ENCODE measurements around the gene CD81. TPM values are rescaled to one million over a fixed set of nuclear protein-coding genes. Genes with fewer than 3 reads are reported as not detected.
A peak's percentile ranks its signal among the peaks of the same experiment; 100 is the strongest.

CD81 gene
- total RNA-seq, 2 experiments from 2014 or later, result 181 to 183 TPM

GRCh38 chr11:2443406-2443805 is 66.3 kb downstream of the CD81 start:
- DNase-seq (no peak), ATAC-seq (ENCODE audit: poor library complexity) (no peak)
- peaks cover 3% of the 10 kb centered on the region for H3K36me3 Mint-ChIP-seq (ENCODE audit: low read depth)
- H3K4me1 ChIP-seq (ENCODE audit: insufficient read depth, low read length), result peaks cover 56% of the 10 kb centered on the region
- H3K4me3 Mint-ChIP-seq, result peak overlapping the region; percentile 69
- peak overlapping the region; percentile 71 for H3K27ac Mint-ChIP-seq
- no peak overlapping the region for H3K27ac ChIP-seq (ENCODE audit: low read depth in 1 of 2, low read length in 2 of 2)
- no peak overlapping the region for H3K4me3 ChIP-seq (ENCODE audit: low read length)
- no peaks in the 10 kb centered on the region for H3K36me3 ChIP-seq (ENCODE audit: insufficient read depth, low read length)
- POLR2A ChIA-PET, result interaction anchor here (1.3 to 5.3 kb wide), 2 partner anchors 22 to 66 kb away, joined by 3 to 36 read pairs; no protein-coding TSS in a partner anchor
- intact Hi-C loops (cut with DNase I, micrococcal nuclease), result loop anchor here in 1 of 2 experiments (5.0 to 10.0 kb wide), 2 partner anchors 444 to 611 kb away; partner anchors contain the start of genes CARS1 and CDKN1C
- H3K9me3 ChIP-seq (ENCODE audit: control insufficient read depth in 1 of 2, insufficient read depth in 1 of 2, low read length in 2 of 2), result peaks cover 0 to 5% of the 10 kb centered on the region in 2 experiments
- H3K9me3 Mint-ChIP-seq, result no peaks in the 10 kb centered on the region
- peaks cover 50% of the 10 kb centered on the region for H3K4me1 Mint-ChIP-seq (ENCODE audit: low read depth)
- TF ChIP-seq CTCF (IDR thresholded peaks at IDR 0.05), result no peak
- H3K27me3 ChIP-seq (ENCODE audit: control insufficient read depth in 1 of 2, insufficient read depth in 2 of 2, low read length in 2 of 2), result no peaks in the 10 kb centered on the region
- CTCF ChIA-PET, result interaction anchor here (0.7 to 3.4 kb wide), 4 partner anchors 23 to 450 kb away, joined by 3 to 19 read pairs (median 3); no protein-coding TSS in a partner anchor
- H3K27me3 Mint-ChIP-seq, result no peaks in the 10 kb centered on the region

GRCh38 chr11:2443881-2444820 is 67.0 kb downstream of the CD81 start, which contains the start of gene TRPM5:
Gene TRPM5, minus strand, starts transcription at chr11:2444514. Its CDS starts 21,478 bp downstream, at chr11:2423036.
- H3K36me3 Mint-ChIP-seq (ENCODE audit: low read depth), result peaks cover 3% of the 10 kb centered on the region
- peaks cover 0 to 5% of the 10 kb centered on the region in 2 experiments for H3K9me3 ChIP-seq (ENCODE audit: control insufficient read depth in 1 of 2, insufficient read depth in 1 of 2, low read length in 2 of 2)
- no peaks in the 10 kb centered on the region for H3K36me3 ChIP-seq (ENCODE audit: insufficient read depth, low read length)
- POLR2A ChIA-PET, result interaction anchor here (1.3 to 5.3 kb wide), 3 partner anchors 22 to 441 kb away, joined by 3 to 36 read pairs (median 6); partner anchors contain the start of genes CDKN1C and TSSC4
- intact Hi-C loops (cut with DNase I, micrococcal nuclease), result loop anchor here in 1 of 2 experiments (2.0 to 10.0 kb wide), 3 partner anchors 69 to 611 kb away; partner anchors contain the start of genes CARS1 and CDKN1C
- TF ChIP-seq CTCF (IDR thresholded peaks at IDR 0.05), result no peak
- peaks cover 64% of the 10 kb centered on the region for H3K4me1 ChIP-seq (ENCODE audit: insufficient read depth, low read length)
- peaks cover 50% of the 10 kb centered on the region for H3K4me1 Mint-ChIP-seq (ENCODE audit: low read depth)
- peak within 1 kb of the TSS; percentile 75 for H3K4me3 ChIP-seq (ENCODE audit: low read length)
- peak; percentile 58 for ATAC-seq (ENCODE audit: poor library complexity)
- peak; percentile 64 to 87 (median 75) for DNase-seq
- H3K27me3 Mint-ChIP-seq, result no peaks in the 10 kb centered on the region
- H3K4me3 Mint-ChIP-seq, result peak within 1 kb of the TSS; percentile 96
- H3K27ac ChIP-seq (ENCODE audit: low read depth in 1 of 2, low read length in 2 of 2), result no peak within 1 kb of the TSS
- no peaks in the 10 kb centered on the region for H3K9me3 Mint-ChIP-seq
- no peaks in the 10 kb centered on the region for H3K27me3 ChIP-seq (ENCODE audit: control insufficient read depth in 1 of 2, insufficient read depth in 2 of 2, low read length in 2 of 2)
- peak within 1 kb of the TSS; percentile 86 for H3K27ac Mint-ChIP-seq
- CTCF ChIA-PET, result interaction anchor here (0.7 to 3.4 kb wide), 4 partner anchors 23 to 449 kb away, joined by 3 to 19 read pairs (median 3); no protein-coding TSS in a partner anchor
